ENCODE results near the gene LHFPL6.
"Not testable (repeated sequence)": the region's sequence is repeated elsewhere in the genome, so short reads cannot be mapped to it uniquely, and the experiment has no call there.

Gene LHFPL6

DNA sequence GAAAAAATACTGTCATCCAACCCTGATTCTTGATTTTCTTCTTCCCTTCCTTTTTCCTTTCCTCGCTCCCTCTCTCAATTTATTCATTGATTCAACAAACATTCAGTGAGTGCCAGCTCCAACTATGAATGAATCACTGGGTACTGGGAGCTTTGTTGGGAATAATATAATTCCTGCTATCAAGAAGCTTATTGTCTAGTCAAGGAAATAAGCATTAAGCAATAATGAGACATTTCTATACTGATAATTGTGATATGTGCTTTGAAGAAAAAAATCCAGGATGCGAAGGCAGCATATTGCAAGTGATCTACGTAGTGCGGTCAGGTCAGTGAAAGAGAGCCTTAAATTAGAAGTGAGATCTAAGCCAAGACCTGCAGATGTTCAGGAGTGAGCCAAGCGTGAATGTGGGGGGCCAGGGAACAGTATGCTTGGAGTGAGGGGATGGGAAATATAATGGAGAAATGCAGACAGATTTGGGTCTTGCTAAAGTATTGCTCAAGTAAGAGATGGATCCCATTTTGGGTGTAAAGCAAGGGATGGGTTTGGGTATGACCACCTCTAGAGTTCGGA is 253.5 kb downstream of the LHFPL6 start:
- no peak for DNase-seq (ENCODE audit: low read depth in 2 of 2)

DNA sequence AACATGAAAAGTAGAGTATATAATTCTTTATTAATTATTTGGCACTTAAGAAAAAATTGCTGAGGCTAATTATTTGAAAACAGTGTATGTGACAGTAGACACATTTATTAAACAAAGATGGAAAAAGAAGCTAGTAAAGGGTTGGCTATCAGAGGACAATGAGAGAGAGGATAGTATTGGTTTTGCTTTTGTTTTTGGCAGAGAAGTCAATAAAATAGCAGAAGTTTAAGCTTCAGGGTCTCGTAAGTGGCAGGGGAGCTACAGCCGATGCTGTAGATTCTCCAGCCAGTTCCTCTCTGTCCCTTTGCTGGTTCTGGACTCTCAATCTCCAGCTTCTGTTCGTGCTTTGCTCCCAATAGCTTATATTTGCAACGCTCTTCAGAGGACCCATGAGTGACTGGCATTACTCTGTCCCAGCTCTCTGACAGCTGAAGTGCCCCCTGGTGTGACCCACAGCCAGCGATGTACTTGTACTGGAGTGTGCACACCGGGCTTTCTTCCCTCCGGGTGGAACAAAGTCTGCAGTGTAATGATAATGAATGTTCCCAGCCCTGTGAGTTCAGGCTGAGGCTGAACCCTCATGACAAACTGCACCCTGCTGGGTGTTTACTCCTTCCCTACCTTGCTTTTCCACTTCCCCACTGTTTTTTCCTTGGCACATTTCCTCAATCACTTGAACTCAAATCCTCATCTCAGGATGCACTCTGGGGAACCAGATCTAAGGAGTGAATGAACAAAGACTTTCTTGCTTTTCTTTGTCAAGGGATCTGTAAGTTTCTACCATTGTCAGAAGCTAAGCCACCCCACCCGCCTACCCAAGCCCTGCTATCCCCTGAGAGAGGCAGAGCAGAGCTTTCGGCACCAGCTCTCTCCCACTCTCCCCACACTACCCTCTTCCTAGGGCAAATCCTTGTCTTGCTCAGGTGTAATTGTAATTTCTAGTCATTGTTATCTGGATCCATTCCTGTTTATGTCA is 254.8 kb downstream of the LHFPL6 start:
- DNase-seq (ENCODE audit: low read depth in 2 of 2), result no peak

DNA sequence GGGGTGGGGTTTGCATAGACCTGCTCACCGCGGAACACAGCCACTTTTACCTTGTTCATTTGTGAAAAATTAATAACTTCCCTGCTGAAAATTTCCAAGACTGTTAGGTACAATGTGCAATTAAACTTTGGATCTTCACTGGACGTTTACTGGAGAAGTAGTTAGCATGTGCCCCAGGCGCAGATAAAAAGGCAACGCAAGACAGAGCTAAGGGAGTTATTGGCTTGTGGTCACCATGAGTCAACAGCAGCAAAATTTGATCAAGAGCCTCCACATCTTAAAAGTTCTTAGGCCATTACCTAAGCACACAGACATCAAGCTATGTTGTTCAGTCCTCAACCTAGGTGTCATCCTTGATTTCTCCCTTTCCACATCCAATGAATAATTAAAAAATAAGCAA is 257.0 kb downstream of the LHFPL6 start:
- DNase-seq (ENCODE audit: low read depth in 2 of 2), result no peak

DNA sequence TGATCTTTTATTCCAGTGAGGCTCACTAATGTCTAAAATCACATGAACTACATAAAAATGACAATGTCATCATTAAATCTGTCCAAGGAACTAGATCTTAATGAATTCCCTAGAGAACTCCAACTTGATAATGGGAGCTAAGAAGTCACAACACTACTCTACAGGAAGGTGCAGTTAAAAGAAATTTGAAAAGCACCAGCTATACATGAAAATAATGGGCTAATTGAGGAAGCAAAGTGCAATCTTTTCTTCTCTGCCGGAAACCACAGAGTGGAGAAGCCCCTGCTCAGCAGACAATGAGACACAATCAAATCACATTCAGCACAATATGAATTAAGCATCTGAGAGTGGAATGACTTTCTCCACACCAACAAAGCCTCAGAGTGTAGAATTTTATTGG is 261.7 kb downstream of the LHFPL6 start:
- no peak for DNase-seq (ENCODE audit: low read depth in 2 of 2)

DNA sequence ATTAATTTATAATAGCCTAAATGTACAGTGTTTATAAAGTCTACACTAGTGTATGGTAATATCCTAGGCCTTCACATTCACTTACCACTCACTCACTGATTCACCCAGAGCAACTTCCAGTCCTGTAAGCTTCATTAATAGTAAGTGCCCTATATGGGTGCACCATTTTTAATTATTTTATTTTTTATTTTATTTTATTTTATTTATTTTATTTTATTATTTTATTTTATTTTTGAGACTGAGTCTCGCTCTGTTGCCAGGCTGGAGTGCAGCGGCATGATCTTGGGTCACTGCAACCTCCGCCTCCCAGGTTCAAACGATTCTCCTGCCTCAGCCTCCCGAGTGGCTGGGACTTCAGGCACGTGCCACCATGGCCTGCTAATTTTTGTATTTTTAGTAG is 264.9 kb downstream of the LHFPL6 start:
- not testable (repeated sequence) for DNase-seq (ENCODE audit: low read depth in 2 of 2)

DNA sequence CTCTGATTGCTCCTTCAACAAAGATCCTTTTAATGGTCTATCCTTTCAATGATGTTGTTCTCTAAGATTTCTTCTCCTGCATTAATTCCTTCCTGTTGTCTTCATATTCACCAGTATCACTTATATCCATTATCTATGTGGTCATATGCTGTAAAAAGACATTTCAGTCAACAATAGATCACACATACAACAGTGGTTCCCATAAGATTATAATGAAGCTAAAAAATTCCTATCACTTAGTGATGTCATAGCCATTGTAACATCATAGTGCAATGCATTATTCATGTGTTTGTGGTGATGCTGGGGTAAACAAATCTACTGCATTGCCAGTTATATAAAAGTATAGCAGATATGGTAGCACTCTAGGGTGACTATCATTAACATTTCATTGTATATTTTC is 266.1 kb downstream of the LHFPL6 start:
- DNase-seq (ENCODE audit: low read depth in 2 of 2), result no peak

DNA sequence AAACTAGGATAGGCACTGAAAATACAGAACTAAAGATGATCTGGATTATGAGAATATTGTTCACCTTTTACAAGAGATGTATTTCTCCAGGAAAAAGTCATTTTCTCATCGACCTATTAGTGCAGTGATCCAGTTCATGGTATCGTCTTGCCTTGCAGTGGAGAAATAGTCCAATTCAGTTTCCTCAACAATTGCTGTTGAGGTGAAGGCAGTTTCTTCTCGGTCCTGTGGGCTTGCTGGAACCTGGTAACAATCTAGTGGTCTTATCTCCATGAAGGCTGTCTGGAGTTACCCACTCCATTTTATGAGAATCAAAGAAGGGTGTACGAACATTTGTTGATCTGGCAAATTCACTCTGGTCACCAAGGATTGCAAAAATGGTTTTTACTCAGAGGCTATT is 266.8 kb downstream of the LHFPL6 start:
- no peak for DNase-seq (ENCODE audit: low read depth in 2 of 2)

DNA sequence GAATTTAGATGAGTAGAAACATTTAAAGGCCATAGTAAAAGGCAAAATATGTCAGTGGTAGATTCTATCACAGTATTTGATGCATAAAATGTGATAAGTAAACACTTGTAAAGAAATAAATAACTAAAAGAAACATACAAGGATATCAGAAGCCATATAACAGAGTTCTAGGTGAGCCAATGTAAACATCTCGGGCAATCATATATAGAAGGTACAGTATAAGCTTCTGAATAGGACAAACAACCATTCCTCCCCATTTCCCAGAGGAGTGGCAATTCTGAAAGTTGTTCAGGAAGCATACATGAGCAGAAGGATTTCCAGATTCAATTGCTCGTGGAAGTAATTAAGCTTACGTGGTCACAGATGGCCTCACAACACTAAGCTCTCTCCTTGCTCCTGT is 267.3 kb downstream of the LHFPL6 start:
- DNase-seq (ENCODE audit: low read depth in 2 of 2), result no peak

DNA sequence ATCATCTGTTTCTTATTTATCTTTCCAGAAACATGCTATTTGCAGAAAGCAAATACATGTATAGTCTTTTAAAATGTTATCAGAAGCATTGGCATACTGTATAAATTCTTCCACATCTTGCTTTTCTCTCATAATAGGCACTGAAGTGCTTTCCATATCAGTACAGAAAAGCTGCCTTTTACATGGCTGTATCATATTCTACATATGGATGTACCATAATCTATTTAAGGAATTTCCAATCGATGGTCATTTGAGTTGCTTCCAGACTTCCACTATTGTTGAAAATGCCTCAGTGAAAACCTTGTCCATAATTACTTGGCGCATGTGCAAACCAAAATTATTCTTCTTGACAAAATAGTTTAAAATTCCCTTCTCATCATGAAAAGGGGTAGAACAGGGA is 272.5 kb downstream of the LHFPL6 start:
- DNase-seq (ENCODE audit: low read depth in 2 of 2), result no peak

DNA sequence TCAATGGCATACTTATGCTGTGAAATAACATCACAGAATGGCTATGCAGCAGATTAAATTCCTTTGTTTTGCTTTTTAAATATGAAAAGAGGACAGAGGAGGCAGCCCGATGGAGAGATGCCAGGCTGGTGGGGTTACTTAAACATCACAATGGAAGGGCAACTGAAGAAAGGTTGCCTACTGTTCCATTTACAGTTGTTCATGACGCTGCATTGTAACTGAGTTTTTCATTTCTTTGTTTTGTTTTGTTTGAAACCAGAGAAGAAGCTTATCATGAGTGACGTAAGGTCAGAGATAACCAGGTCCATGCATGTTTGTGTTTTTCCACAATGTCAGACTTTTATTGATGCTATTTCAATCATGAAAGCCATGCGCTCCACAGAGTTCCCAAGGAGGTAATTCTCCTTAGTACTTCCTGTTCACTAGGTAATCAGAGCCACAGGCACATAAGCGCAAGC is 273.8 kb downstream of the LHFPL6 start:
- DNase-seq (ENCODE audit: low read depth in 2 of 2), result no peak

DNA sequence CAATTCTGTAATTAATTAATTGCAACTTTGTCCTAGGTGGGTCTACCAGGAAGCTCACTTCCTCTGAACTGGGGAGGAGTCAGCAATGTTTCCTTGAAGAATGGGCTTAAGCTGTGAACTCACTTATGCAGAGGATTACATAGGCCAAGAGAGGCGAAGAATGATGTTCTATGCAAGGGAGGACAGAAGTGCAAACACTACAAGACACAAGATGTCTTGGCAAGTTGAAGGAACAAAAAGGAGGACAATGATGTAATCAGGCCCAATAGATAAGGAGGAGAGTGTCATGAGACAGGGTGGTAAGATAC is 275.9 kb downstream of the LHFPL6 start:
- no peak for DNase-seq (ENCODE audit: low read depth in 2 of 2)

DNA sequence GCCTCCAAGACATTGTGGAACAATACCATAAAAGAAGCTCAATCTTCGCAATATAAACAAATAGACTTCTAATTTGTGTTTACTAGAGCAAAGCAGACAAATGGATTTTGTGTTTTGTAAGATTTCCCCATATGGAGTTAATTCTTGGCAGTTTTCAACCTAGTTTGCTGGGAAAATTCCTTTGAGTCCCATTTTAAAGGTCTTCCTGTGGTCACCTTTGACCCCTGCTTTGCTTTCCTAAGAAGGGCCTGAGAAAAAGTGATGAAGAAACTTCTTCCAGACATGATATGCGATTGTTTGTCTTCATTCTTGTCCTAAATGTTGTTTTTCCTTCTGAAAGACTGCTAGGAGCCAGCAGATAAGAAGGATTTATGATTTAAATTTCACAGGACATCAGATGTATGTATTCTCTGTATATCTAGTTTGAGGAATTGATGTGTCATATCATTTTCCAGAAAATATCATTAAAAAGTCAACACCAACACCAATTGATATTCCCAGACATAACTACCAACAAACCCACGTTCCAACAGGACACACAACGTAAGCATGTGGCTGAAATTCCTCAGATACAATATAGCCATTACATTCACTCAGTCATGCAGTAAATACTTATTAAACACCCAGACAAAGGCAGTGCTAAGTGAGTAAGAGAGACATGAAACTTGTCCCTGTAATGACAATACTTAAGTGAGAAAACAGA is 276.4 kb downstream of the LHFPL6 start:
- no peak for DNase-seq (ENCODE audit: low read depth in 2 of 2)

DNA sequence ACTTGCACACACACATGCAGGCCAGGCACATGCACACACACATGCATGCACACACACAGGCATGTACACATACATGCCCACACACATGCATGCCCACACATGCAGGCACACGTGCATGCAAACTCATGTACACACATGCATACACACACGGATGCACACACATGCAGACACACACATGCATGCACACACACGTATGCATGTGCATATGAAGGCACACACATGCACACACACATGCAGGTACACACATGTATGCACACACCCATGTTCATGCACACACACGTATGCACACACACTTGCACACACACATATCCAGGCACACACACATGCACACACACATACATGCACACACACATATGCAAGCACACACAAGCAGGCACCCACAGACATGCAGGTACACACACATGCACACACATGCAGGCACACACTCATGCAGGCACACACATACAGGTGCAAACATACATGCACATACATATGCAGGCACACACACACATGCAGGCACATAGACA is 278.1 kb downstream of the LHFPL6 start:
- no peak for DNase-seq (ENCODE audit: low read depth in 2 of 2)

DNA sequence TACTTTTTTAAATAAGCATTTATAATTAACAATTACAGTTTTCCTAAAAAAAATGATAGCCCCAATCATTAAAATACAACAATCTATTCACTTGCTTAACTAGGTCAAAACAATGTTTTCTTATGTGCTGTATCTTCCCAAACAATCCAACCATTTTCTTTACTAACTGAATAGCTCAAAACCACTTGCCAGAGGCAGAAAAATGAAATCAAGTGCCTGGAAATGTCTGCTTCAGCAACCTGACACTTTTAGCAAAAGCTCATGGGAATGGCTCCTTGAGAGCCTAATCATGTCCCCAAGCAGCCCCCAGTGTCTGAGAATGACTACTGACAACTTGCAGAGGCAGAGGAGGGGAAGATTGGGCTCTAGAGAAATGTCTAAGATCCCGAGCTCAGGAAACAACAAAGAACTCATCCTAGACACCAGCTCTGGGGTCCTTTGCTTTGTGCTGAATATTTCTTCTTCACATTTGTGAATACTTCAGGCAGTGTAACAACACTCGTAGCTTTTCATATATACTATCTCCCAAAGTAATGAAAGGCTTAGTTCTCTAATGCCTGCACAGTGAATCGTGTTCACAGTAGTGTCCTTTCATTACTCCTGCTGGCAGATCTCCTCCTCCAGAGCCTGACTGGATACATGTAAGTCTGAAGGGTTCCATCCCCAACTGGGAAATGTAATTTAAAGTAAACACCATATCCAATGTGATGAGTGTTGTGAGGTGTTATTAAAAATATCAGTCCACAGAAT is 280.0 kb downstream of the LHFPL6 start:
- no peak for DNase-seq (ENCODE audit: low read depth in 2 of 2)

DNA sequence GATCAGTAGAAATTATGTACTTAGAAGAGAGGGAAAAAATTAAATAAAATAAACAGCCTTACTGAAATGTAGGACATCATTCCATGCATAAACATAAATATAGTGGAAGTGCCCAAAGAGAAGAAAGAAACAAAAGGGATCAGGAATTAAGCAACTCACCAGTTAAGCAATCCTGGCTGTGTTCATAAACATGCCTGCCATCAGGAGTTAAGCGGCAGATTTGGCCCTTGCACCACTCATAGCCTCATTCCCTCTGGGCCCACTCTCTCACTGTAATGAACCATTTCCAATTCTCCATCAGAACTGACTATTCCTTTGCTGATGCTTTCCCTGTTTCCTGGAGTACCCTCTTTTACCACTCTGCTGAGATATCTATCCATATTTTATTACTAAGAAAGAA is 281.4 kb downstream of the LHFPL6 start:
- DNase-seq (ENCODE audit: low read depth in 2 of 2), result no peak

DNA sequence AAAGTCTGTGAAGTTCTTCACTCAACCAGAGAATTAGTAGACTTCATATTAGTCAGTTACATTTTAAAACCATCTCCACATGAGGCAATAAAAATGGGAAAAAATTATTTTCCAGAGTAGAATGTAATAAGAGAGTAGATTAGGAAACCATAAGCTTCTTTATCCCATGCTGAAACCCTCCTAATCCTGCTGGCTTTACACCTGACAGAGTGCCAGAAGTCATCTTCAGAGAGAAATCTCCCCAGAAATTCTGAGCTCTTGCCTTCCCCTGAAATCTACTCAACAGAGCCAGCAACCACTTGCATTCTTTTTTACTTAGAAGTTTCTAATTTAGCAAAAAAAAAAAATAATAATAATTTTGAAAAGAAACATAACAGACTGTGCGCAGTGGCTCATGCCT is 284.8 kb downstream of the LHFPL6 start:
- DNase-seq (ENCODE audit: low read depth in 2 of 2), result no peak

DNA sequence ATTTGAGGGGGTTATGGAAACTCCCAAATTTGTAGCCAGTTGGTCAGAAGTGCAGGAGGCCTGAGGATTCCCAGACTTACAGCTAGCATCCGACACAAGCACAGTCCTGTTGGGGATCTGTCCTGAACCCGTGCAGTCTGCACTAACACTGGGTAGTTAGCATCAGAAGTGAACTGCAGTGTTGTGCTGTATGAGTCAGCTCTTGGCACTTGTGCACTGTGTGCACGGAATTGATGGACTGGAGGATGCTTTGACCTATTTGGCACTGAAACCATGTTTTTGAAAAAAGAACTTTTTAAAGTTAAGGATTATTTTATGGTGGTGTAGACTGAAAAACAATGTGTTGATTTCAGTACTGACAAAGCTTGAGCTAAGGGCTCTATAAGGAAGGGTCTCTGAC is 285.7 kb downstream of the LHFPL6 start:
- no peak for DNase-seq (ENCODE audit: low read depth in 2 of 2)

DNA sequence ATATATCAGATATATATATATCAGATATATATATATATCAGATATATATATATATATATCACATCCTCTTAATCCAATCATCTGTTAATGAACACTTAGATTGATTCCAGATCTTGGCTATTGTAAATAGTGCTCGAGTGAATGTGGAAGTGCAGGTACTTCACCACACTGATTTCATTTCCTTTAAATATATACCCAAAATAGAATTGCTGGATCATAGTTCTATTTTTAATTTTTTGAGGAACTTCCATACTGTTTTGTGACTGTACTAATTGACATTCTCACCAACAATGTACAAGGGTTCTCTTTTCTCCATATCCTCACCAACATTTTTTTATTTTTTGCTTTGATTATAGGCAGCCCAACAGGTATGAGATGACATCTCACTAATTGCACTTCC is 287.2 kb downstream of the LHFPL6 start:
- no peak for DNase-seq (ENCODE audit: low read depth in 2 of 2)

DNA sequence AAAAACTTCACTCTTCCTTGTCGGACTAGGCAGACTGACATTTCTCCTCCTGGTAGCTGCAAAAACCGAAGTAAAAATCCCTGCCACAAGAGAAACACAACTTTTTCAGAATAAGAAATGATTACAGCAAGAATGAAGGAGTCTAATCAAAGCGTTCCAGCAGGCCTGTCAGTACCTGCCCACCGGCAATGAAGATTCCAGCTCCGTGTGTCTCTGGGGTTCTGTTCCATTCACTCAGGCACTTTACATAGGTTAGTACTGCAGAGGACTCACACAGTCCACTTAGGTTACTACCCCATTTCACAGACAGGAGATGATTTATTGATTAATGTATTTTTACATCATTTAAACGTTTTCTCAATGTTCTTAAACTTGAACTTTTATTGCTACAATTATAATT is 289.3 kb downstream of the LHFPL6 start:
- DNase-seq (ENCODE audit: low read depth in 2 of 2), result no peak

DNA sequence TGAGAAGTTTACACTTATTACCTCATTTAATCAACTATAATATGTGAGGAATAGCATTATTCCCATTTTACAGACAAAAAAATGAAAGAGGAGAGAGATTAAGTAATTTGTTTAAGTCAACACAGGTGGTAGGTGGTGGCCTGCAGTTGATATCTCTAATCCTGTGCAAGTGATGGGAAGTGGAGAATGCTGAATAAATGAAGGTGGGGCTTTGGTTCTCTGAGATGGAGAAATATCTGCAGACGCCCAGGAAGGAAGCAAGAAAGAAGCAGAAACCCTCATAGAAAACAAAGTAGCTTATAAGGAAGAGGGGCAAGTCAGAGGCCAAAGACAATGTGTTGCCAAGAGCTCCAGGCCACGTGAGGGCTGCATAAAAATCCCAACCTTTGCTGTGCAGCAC is 290.4 kb downstream of the LHFPL6 start:
- DNase-seq (ENCODE audit: low read depth in 2 of 2), result no peak

DNA sequence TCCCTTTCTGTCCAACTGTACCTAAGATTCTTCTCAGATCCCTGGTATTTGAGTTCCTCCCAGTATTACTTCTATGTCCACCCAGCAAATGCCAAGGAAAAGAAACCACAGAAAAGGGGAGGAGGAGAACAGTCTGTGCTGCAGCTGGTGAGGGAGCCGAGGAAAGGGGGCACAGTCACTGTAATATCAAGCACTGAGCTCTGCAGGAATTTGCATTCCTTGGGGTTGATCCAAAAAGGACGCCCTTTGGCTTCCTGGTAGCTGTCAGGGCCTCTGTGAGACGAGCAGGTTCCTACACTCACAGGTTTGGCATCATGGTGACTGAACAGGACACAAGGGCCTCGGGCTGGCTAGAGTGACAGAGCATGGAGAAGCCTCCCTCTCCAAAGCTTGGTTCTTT is 291.4 kb downstream of the LHFPL6 start:
- no peak for DNase-seq (ENCODE audit: low read depth in 2 of 2)

DNA sequence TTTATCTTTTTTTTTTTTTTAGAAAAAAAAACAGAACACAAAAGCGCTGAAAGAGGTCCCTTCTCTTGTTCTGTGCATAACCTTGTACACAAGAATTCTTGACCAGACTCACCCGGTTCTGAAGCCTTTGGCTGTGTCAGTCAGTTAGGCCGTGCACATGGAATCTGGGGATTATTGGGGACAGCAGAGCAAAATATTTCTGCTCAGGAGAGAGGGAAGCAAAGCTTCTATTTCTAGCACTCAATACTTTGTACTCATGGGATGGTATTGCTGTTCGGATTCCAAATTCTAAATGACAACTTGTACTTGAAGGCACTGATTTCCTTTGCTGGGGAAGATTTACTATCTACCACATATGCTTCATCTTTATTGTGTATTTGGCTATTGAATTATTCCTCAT is 292.0 kb downstream of the LHFPL6 start:
- no peak for DNase-seq (ENCODE audit: low read depth in 2 of 2)
